Nephron (organoid): Measurements from ENCODE around the gene RYR1.
"Not testable (repeated sequence)": the region's sequence is repeated elsewhere in the genome, so short reads cannot be mapped to it uniquely, and the experiment has no call there.

Experiments
- H3K27ac Mint-ChIP-seq, 3 experiments: 2 replicates each; pipeline ENCODE4 v1.8.0; 2020; ENCODE audit warnings: mixed read lengths in 3 of 3, mild to moderate bottlenecking in 2 of 3, moderate library complexity in 1 of 3
- H3K27me3 Mint-ChIP-seq: 2 replicates; pipeline ENCODE4 v1.8.0; 2021; ENCODE audit warnings: low read depth, mild to moderate bottlenecking, moderate library complexity, mixed read lengths
- H3K36me3 Mint-ChIP-seq: 2 replicates; pipeline ENCODE4 v1.8.0; 2020; ENCODE audit warnings: low read depth, mixed read lengths
- H3K4me1 Mint-ChIP-seq: 2 replicates; pipeline ENCODE4 v1.8.0; 2020; ENCODE audit warnings: mixed read lengths
- H3K4me3 Mint-ChIP-seq, 3 experiments: 2 replicates each; pipeline ENCODE4 v1.8.0; 2020; ENCODE audit warnings: mild to moderate bottlenecking in 3 of 3, mixed read lengths in 3 of 3, moderate library complexity in 2 of 3
- H3K9me3 Mint-ChIP-seq: 2 replicates; pipeline ENCODE4 v1.8.0; 2020; ENCODE audit warnings: mixed read lengths
- CTCF ChIP-seq, 3 experiments: fragments of 200-600 bp; sonication (generic); IDR thresholded peaks; one replicate each; pipeline ENCODE4 v1.5.0; 2021; ENCODE audit warnings: antibody characterized with exemption in 3 of 3; ENCODE audit not compliant: unreplicated experiment in 3 of 3

RYR1 gene

GRCh38 chr19:38571682-38572081 is 138.2 kb downstream of the RYR1 start:
- H3K36me3 Mint-ChIP-seq, result no peaks in the 10 kb centered on the region
- H3K4me3 Mint-ChIP-seq, result no peak overlapping the region
- TF ChIP-seq CTCF (IDR thresholded peaks at IDR 0.05; ENCODE audit: unreplicated experiment in 3 of 3), result no peak
- no peaks in the 10 kb centered on the region for H3K27me3 Mint-ChIP-seq
- no peaks in the 10 kb centered on the region for H3K9me3 Mint-ChIP-seq
- no peak overlapping the region for H3K27ac Mint-ChIP-seq
- no peaks in the 10 kb centered on the region for H3K4me1 Mint-ChIP-seq

GRCh38 chr19:38577826-38578225 is 144.3 kb downstream of the RYR1 start:
- no peak overlapping the region for H3K4me3 Mint-ChIP-seq
- H3K27me3 Mint-ChIP-seq, result no peaks in the 10 kb centered on the region
- no peaks in the 10 kb centered on the region for H3K4me1 Mint-ChIP-seq
- H3K27ac Mint-ChIP-seq, result no peak overlapping the region
- H3K9me3 Mint-ChIP-seq, result no peaks in the 10 kb centered on the region
- no peak for TF ChIP-seq CTCF (IDR thresholded peaks at IDR 0.05; ENCODE audit: unreplicated experiment in 3 of 3)
- H3K36me3 Mint-ChIP-seq, result no peaks in the 10 kb centered on the region

- not testable (repeated sequence) for H3K36me3 Mint-ChIP-seq, H3K9me3 Mint-ChIP-seq, H3K27ac Mint-ChIP-seq, H3K27me3 Mint-ChIP-seq, H3K4me3 Mint-ChIP-seq, H3K4me1 Mint-ChIP-seq
Observed at GRCh38 chr19:38579304-38579703, 145.8 kb downstream of the RYR1 start.

- Mint-ChIP-seq H3K27ac (no peak overlapping the region), H3K4me1 (no peaks in the 10 kb centered on the region), H3K36me3 (no peaks in the 10 kb centered on the region), H3K4me3 (no peak overlapping the region), H3K27me3 (no peaks in the 10 kb centered on the region), H3K9me3 (no peaks in the 10 kb centered on the region)
- TF ChIP-seq CTCF (IDR thresholded peaks at IDR 0.05; ENCODE audit: unreplicated experiment in 3 of 3), result no peak
Observed at GRCh38 chr19:38580080-38580479, 146.6 kb downstream of the RYR1 start.

GRCh38 chr19:38583219-38583984 is 149.9 kb downstream of the RYR1 start:
- no peak for TF ChIP-seq CTCF (IDR thresholded peaks at IDR 0.05; ENCODE audit: unreplicated experiment in 3 of 3)
- no peaks in the 10 kb centered on the region for H3K4me1 Mint-ChIP-seq
- H3K4me3 Mint-ChIP-seq, result no peak overlapping the region
- H3K27me3 Mint-ChIP-seq, result no peaks in the 10 kb centered on the region
- no peaks in the 10 kb centered on the region for H3K9me3 Mint-ChIP-seq
- H3K36me3 Mint-ChIP-seq, result no peaks in the 10 kb centered on the region
- no peak overlapping the region for H3K27ac Mint-ChIP-seq

GRCh38 chr19:38583985-38584305 is 150.5 kb downstream of the RYR1 start:
- no peak overlapping the region for H3K27ac Mint-ChIP-seq
- no peak overlapping the region for H3K4me3 Mint-ChIP-seq
- no peaks in the 10 kb centered on the region for H3K9me3 Mint-ChIP-seq
- no peak for TF ChIP-seq CTCF (IDR thresholded peaks at IDR 0.05; ENCODE audit: unreplicated experiment in 3 of 3)
- H3K36me3 Mint-ChIP-seq, result no peaks in the 10 kb centered on the region
- H3K27me3 Mint-ChIP-seq, result no peaks in the 10 kb centered on the region
- no peaks in the 10 kb centered on the region for H3K4me1 Mint-ChIP-seq
